ENCODE measurements around the gene PHF5A. TPM values are rescaled to one million over a fixed set of nuclear protein-coding genes. Genes with fewer than 3 reads are reported as not detected.

PHF5A gene
- total RNA-seq, 2 experiments from 2014 or later: 41.3 to 44.2 TPM

GRCh38 chr22:41498303-41498835 is 29.9 kb upstream of the PHF5A start:
- Histone ChIP-seq H3K4me1 (ENCODE audit: insufficient read depth, low read length) (no peaks in the 10 kb centered on the region), H3K9me3 (ENCODE audit: control insufficient read depth in 1 of 2, insufficient read depth in 1 of 2, low read length in 2 of 2) (no peaks in the 10 kb centered on the region), H3K27me3 (ENCODE audit: control insufficient read depth in 1 of 2, insufficient read depth in 2 of 2, low read length in 2 of 2) (no peaks in the 10 kb centered on the region), H3K4me3 (ENCODE audit: low read length) (no peak overlapping the region), H3K27ac (ENCODE audit: low read depth in 1 of 2, low read length in 2 of 2) (no peak overlapping the region), H3K36me3 (ENCODE audit: insufficient read depth, low read length) (peaks cover 42% of the 10 kb centered on the region)
- H3K4me3 Mint-ChIP-seq: no peak overlapping the region
- CTCF ChIA-PET: no interaction called here
- H3K27ac Mint-ChIP-seq: no peak overlapping the region
- H3K27me3 Mint-ChIP-seq: no peaks in the 10 kb centered on the region
- no peaks in the 10 kb centered on the region for H3K4me1 Mint-ChIP-seq (ENCODE audit: low read depth)
- no peak for ATAC-seq (ENCODE audit: poor library complexity)
- POLR2A ChIA-PET: no interaction called here
- intact Hi-C loops (cut with DNase I, micrococcal nuclease): no loop called here
- peaks cover 38% of the 10 kb centered on the region for H3K36me3 Mint-ChIP-seq (ENCODE audit: low read depth)
- no peak for DNase-seq
- no peak for TF ChIP-seq CTCF (IDR thresholded peaks at IDR 0.05)
- H3K9me3 Mint-ChIP-seq: no peaks in the 10 kb centered on the region

- TF ChIP-seq CTCF (IDR thresholded peaks at IDR 0.05): no peak
- Histone ChIP-seq H3K36me3 (ENCODE audit: insufficient read depth, low read length) (peaks cover 5% of the 10 kb centered on the region), H3K27me3 (ENCODE audit: control insufficient read depth in 1 of 2, insufficient read depth in 2 of 2, low read length in 2 of 2) (no peaks in the 10 kb centered on the region), H3K27ac (ENCODE audit: low read depth in 1 of 2, low read length in 2 of 2) (no peak overlapping the region), H3K4me1 (ENCODE audit: insufficient read depth, low read length) (no peaks in the 10 kb centered on the region), H3K9me3 (ENCODE audit: control insufficient read depth in 1 of 2, insufficient read depth in 1 of 2, low read length in 2 of 2) (no peaks in the 10 kb centered on the region), H3K4me3 (ENCODE audit: low read length) (no peak overlapping the region)
- Mint-ChIP-seq H3K9me3 (no peaks in the 10 kb centered on the region), H3K4me1 (ENCODE audit: low read depth) (peaks cover 18% of the 10 kb centered on the region), H3K27ac (no peak overlapping the region), H3K27me3 (no peaks in the 10 kb centered on the region), H3K36me3 (ENCODE audit: low read depth) (peaks cover 13% of the 10 kb centered on the region), H3K4me3 (no peak overlapping the region)
- intact Hi-C loops (cut with DNase I, micrococcal nuclease): no loop called here
- ATAC-seq (ENCODE audit: poor library complexity) (no peak), DNase-seq (no peak)
- CTCF ChIA-PET: interaction anchor here (1.0 to 1.2 kb wide), 2 partner anchors 35 to 88 kb away, joined by 3 read pairs; no protein-coding TSS in a partner anchor
- POLR2A ChIA-PET: no interaction called here
These were observed 23.0 kb upstream of the PHF5A start for GRCh38 chr22:41491374-41492100.

- H3K9me3 Mint-ChIP-seq: no peaks in the 10 kb centered on the region
- CTCF ChIA-PET: no interaction called here
- no peak overlapping the region for H3K27ac ChIP-seq (ENCODE audit: low read depth in 1 of 2, low read length in 2 of 2)
- no peak overlapping the region for H3K4me3 ChIP-seq (ENCODE audit: low read length)
- POLR2A ChIA-PET: no interaction called here
- no peaks in the 10 kb centered on the region for H3K9me3 ChIP-seq (ENCODE audit: control insufficient read depth in 1 of 2, insufficient read depth in 1 of 2, low read length in 2 of 2)
- no peak overlapping the region for H3K27ac Mint-ChIP-seq
- DNase-seq (no peak), ATAC-seq (ENCODE audit: poor library complexity) (no peak)
- peaks cover 15% of the 10 kb centered on the region for H3K36me3 Mint-ChIP-seq (ENCODE audit: low read depth)
- H3K4me1 ChIP-seq (ENCODE audit: insufficient read depth, low read length): peaks cover 3% of the 10 kb centered on the region
- H3K27me3 ChIP-seq (ENCODE audit: control insufficient read depth in 1 of 2, insufficient read depth in 2 of 2, low read length in 2 of 2): no peaks in the 10 kb centered on the region
- no peak for TF ChIP-seq CTCF (IDR thresholded peaks at IDR 0.05)
- peaks cover 4% of the 10 kb centered on the region for H3K36me3 ChIP-seq (ENCODE audit: insufficient read depth, low read length)
- no peaks in the 10 kb centered on the region for H3K27me3 Mint-ChIP-seq
- no peak overlapping the region for H3K4me3 Mint-ChIP-seq
- H3K4me1 Mint-ChIP-seq (ENCODE audit: low read depth): peaks cover 32% of the 10 kb centered on the region
- intact Hi-C loops (cut with DNase I, micrococcal nuclease): no loop called here
These were observed 20.3 kb upstream of the PHF5A start for GRCh38 chr22:41488596-41489385.
